ENCODE measurements around the gene ESPNL. TPM values are rescaled to one million over a fixed set of nuclear protein-coding genes. Genes with fewer than 3 reads are reported as not detected.

Gene ESPNL
- total and polyA plus RNA-seq, 4 donors = 0.08 to 0.59 (median 0.35) TPM

GRCh38 chr2:238130111-238130695, 30.1 kb downstream of the ESPNL start:
- H3K27ac ChIP-seq (ENCODE audit: low read depth in 1 of 2, low read length in 2 of 2) = no peak overlapping the region
- WGBS = 91% methylated on average over 28 of the region's 28 CpGs
- H3K27me3 ChIP-seq (ENCODE audit: control insufficient read depth in 4 of 4, insufficient read depth in 4 of 4, low read length in 3 of 4) = no peaks in the 10 kb centered on the region
- H3K36me3 ChIP-seq (ENCODE audit: control insufficient read depth in 4 of 4, insufficient read depth in 3 of 4, low read depth in 1 of 4, low read length in 3 of 4) = no peaks in the 10 kb centered on the region
- no peak overlapping the region for H3K4me3 ChIP-seq (ENCODE audit: low read depth in 1 of 3, low read length in 3 of 3)
- DNase-seq (ENCODE audit: low spot score) = no peak
- TF ChIP-seq ATF3 (IDR thresholded peaks at IDR 0.05) = no peak
- TF ChIP-seq FOXA2 (IDR thresholded peaks at IDR 0.05) = no peak
- no peak for TF ChIP-seq TAF1 (conservative IDR thresholded peaks at IDR 0.05)
- H3K9me3 ChIP-seq (ENCODE audit: control insufficient read depth in 4 of 4, low read length in 3 of 4) = no peaks in the 10 kb centered on the region
- H3K4me1 ChIP-seq (ENCODE audit: control insufficient read depth in 4 of 4, insufficient read depth in 4 of 4, low read length in 3 of 4) = no peaks in the 10 kb centered on the region
- no peak overlapping the region for H3K9ac ChIP-seq (ENCODE audit: low read depth in 1 of 2, low read length in 2 of 2)

GRCh38 chr2:238130696-238131628, 30.8 kb downstream of the ESPNL start:
- no peak for TF ChIP-seq RAD21 (IDR thresholded peaks at IDR 0.05)
- TF ChIP-seq HNF4A (conservative IDR thresholded peaks at IDR 0.05) = no peak
- TF ChIP-seq FOXA2 (IDR thresholded peaks at IDR 0.05) = no peak
- no peak for TF ChIP-seq MAX (IDR thresholded peaks at IDR 0.05)
- no peak for TF ChIP-seq ZBTB33 (IDR thresholded peaks at IDR 0.05)
- TF ChIP-seq FOXA1 (IDR thresholded peaks at IDR 0.05) = no peak
- TF ChIP-seq JUND (IDR thresholded peaks at IDR 0.05) = no peak
- TF ChIP-seq HNF4G (IDR thresholded peaks at IDR 0.05) = no peak
- TF ChIP-seq RXRA (IDR thresholded peaks at IDR 0.05) = no peak
- no peak for TF ChIP-seq CTCF (IDR thresholded peaks at IDR 0.05; ENCODE audit: low read depth, low read length, missing input control)
- TF ChIP-seq EGR1 (IDR thresholded peaks at IDR 0.05; ENCODE audit: low read depth in 2 of 2) = no peak
- TF ChIP-seq NR2F2 (IDR thresholded peaks at IDR 0.05) = no peak
- no peak overlapping the region for H3K9ac ChIP-seq (ENCODE audit: low read depth in 1 of 2, low read length in 2 of 2)
- WGBS = 93% methylated on average over 68 of the region's 68 CpGs
- no peak overlapping the region for H3K27ac ChIP-seq (ENCODE audit: low read depth in 1 of 2, low read length in 2 of 2)
- no peaks in the 10 kb centered on the region for H3K4me1 ChIP-seq (ENCODE audit: control insufficient read depth in 4 of 4, insufficient read depth in 4 of 4, low read length in 3 of 4)
- H3K27me3 ChIP-seq (ENCODE audit: control insufficient read depth in 4 of 4, insufficient read depth in 4 of 4, low read length in 3 of 4) = no peaks in the 10 kb centered on the region
- H3K4me3 ChIP-seq (ENCODE audit: low read depth in 1 of 3, low read length in 3 of 3) = no peak overlapping the region
- H3K9me3 ChIP-seq (ENCODE audit: control insufficient read depth in 4 of 4, low read length in 3 of 4) = no peaks in the 10 kb centered on the region
- no peak for DNase-seq (ENCODE audit: low spot score)
- no peaks in the 10 kb centered on the region for H3K36me3 ChIP-seq (ENCODE audit: control insufficient read depth in 4 of 4, insufficient read depth in 3 of 4, low read depth in 1 of 4, low read length in 3 of 4)
